ENCODE data around the gene DBNL. TPM values are rescaled to one million over a fixed set of nuclear protein-coding genes. Genes with fewer than 3 reads are reported as not detected.

The DBNL gene
- total RNA-seq, 1 donor from 2014 or later = 110 TPM

GRCh38 chr7:44079331-44080021 lies 35.0 kb downstream of the DBNL start:
- DNase-seq (ENCODE audit: low read depth) = no peak
- no peak for FAIRE-seq
- Histone ChIP-seq H3K36me3 (ENCODE audit: control insufficient read depth, insufficient read depth, low read length) (peaks cover 18% of the 10 kb centered on the region), H3K4me3 (ENCODE audit: low read depth, low read length) (no peak overlapping the region), H3K27me3 (ENCODE audit: control insufficient read depth, insufficient read depth, low read length) (no peaks in the 10 kb centered on the region)
- TF ChIP-seq, protein P1, sequence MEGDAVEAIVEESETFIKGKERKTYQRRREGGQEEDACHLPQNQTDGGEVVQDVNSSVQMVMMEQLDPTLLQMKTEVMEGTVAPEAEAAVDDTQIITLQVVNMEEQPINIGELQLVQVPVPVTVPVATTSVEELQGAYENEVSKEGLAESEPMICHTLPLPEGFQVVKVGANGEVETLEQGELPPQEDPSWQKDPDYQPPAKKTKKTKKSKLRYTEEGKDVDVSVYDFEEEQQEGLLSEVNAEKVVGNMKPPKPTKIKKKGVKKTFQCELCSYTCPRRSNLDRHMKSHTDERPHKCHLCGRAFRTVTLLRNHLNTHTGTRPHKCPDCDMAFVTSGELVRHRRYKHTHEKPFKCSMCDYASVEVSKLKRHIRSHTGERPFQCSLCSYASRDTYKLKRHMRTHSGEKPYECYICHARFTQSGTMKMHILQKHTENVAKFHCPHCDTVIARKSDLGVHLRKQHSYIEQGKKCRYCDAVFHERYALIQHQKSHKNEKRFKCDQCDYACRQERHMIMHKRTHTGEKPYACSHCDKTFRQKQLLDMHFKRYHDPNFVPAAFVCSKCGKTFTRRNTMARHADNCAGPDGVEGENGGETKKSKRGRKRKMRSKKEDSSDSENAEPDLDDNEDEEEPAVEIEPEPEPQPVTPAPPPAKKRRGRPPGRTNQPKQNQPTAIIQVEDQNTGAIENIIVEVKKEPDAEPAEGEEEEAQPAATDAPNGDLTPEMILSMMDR (IDR thresholded peaks at IDR 0.05; ENCODE audit: insufficient read depth, low read length, severe bottlenecking) = no peak

DNA sequence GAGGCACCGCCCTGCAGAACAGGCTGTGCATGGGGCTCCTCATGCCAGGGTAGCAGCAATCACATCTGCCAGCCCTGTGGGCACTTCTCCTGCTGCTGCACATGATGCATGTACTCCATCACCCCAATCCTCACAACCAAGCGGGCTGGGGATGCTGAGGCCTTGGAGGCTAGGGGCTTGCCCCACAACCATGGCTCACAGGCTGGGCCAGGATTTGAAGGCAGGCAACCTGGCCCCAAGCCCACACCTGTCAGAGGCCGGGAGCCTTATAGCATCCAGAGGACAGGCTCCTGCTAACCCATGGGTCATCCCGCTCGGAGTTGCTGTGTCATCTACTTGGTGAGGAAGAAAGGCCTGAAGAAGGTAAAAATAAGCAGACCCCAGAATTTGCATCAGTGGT lies 35.6 kb downstream of the DBNL start:
- TF ChIP-seq, protein P1 (IDR thresholded peaks at IDR 0.05; ENCODE audit: insufficient read depth, low read length, severe bottlenecking) = no peak
- H3K36me3 ChIP-seq (ENCODE audit: control insufficient read depth, insufficient read depth, low read length) = peaks cover 18% of the 10 kb centered on the region
- DNase-seq (ENCODE audit: low read depth) (no peak), FAIRE-seq (no peak)
- H3K27me3 ChIP-seq (ENCODE audit: control insufficient read depth, insufficient read depth, low read length) = no peaks in the 10 kb centered on the region
- no peak overlapping the region for H3K4me3 ChIP-seq (ENCODE audit: low read depth, low read length)

- no peak for DNase-seq (ENCODE audit: low read depth)
- TF ChIP-seq, protein P1 (IDR thresholded peaks at IDR 0.05; ENCODE audit: insufficient read depth, low read length, severe bottlenecking) = no peak
- no peak for FAIRE-seq
- Histone ChIP-seq H3K27me3 (ENCODE audit: control insufficient read depth, insufficient read depth, low read length) (no peaks in the 10 kb centered on the region), H3K4me3 (ENCODE audit: low read depth, low read length) (no peak overlapping the region), H3K36me3 (ENCODE audit: control insufficient read depth, insufficient read depth, low read length) (peaks cover 18% of the 10 kb centered on the region)
Measured at GRCh38 chr7:44080686-44081265, 36.3 kb downstream of the DBNL start.

DNA sequence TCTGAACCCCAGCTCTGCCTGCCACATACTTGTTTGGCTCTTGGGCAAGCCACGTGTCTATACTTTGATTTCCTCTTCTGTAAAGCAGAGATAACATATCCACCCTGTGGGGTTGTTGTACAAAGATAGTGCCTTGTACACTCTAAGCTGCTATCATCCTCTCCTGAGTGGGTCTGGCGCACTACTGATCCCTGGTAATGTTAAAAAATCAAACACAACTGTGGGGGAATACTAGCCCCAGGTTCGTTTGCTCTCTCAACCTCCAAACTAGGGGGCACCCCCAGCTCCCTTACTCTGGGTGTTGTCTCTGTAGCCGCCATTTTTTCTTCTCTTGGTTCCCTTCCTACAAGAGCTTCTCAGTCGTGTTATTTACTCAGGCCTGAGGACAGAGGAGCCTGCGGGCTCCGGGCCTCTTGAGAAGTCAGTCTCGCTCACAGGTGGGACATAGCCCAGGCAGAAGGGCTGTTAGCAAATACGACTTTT lies 36.8 kb downstream of the DBNL start:
- DNase-seq (ENCODE audit: low read depth) (no peak), FAIRE-seq (no peak)
- Histone ChIP-seq H3K36me3 (ENCODE audit: control insufficient read depth, insufficient read depth, low read length) (peaks cover 14% of the 10 kb centered on the region), H3K4me3 (ENCODE audit: low read depth, low read length) (peak overlapping the region; percentile 80), H3K27me3 (ENCODE audit: control insufficient read depth, insufficient read depth, low read length) (no peaks in the 10 kb centered on the region)
- TF ChIP-seq, protein P1 (IDR thresholded peaks at IDR 0.05; ENCODE audit: insufficient read depth, low read length, severe bottlenecking) = no peak

DNA sequence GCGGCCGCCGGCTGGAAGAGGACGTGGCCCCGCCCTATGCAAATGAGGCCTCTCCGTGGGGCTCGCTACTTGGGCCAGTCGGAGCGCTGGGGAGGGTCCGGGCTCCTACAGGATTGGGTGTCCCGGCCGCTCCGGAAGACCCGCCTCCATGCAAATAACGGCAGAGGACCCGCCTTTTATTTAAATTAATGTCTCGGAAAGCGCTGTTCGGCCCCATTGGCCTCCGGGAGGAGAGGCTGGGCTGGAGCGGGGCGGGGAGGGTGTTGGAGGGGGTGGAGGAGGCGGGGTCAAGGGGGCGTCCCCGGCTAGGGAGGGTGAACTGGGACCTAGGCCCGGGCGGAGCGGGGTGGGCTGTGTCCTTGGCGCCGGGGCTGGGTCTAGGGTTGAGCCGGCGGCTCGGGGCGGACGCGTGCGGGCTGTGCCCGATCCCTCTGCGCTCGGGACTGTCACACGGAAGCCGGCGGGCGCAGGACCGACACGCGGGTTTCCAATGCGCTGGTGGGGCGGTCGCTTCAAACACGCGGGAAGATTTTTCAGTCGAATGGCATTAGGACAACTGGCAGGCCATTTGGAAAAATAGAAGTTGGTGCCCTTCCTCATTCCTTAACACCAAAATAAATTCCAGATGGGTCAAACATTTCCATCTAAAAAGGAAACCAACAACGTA lies 38.2 kb downstream of the DBNL start:
- Histone ChIP-seq H3K36me3 (ENCODE audit: control insufficient read depth, insufficient read depth, low read length) (peaks cover 14% of the 10 kb centered on the region), H3K27me3 (ENCODE audit: control insufficient read depth, insufficient read depth, low read length) (no peaks in the 10 kb centered on the region), H3K4me3 (ENCODE audit: low read depth, low read length) (peak overlapping the region; percentile 80)
- FAIRE-seq (no peak), DNase-seq (ENCODE audit: low read depth) (peak; percentile 93)
- TF ChIP-seq, protein P1 (IDR thresholded peaks at IDR 0.05; ENCODE audit: insufficient read depth, low read length, severe bottlenecking) = no peak

Data from bronchial epithelial cell (primary cell).